ENCODE measurements around the gene SLC17A7. TPM values are rescaled to one million over a fixed set of nuclear protein-coding genes. Genes with fewer than 3 reads are reported as not detected.

SLC17A7 gene
- total RNA-seq, 4 donors from 2014 or later: 0.48 to 6.3 (median 1.0) TPM

DNA sequence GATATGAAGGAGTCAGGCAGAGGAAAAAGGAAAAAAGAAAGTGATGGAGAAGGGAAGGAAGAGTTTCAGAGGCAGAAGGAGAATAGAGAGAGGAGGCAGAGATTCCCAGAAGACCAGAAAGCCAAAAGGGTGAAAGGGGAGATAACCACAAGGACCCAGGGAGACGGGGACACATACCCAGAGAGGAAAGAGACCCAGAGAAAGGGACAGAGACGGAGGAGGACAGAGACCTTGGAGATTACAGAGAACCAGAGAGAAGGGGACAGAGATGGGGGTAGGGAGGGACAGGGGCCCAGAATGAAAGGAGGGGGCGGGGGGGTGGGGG lies 19.5 kb downstream of the SLC17A7 start:
- TF ChIP-seq, protein P1, sequence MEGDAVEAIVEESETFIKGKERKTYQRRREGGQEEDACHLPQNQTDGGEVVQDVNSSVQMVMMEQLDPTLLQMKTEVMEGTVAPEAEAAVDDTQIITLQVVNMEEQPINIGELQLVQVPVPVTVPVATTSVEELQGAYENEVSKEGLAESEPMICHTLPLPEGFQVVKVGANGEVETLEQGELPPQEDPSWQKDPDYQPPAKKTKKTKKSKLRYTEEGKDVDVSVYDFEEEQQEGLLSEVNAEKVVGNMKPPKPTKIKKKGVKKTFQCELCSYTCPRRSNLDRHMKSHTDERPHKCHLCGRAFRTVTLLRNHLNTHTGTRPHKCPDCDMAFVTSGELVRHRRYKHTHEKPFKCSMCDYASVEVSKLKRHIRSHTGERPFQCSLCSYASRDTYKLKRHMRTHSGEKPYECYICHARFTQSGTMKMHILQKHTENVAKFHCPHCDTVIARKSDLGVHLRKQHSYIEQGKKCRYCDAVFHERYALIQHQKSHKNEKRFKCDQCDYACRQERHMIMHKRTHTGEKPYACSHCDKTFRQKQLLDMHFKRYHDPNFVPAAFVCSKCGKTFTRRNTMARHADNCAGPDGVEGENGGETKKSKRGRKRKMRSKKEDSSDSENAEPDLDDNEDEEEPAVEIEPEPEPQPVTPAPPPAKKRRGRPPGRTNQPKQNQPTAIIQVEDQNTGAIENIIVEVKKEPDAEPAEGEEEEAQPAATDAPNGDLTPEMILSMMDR (IDR thresholded peaks at IDR 0.05): no peak
- no peak for ATAC-seq (ENCODE audit: low FRiP score)
- DNase-seq (ENCODE audit: low spot score): no peak

DNA sequence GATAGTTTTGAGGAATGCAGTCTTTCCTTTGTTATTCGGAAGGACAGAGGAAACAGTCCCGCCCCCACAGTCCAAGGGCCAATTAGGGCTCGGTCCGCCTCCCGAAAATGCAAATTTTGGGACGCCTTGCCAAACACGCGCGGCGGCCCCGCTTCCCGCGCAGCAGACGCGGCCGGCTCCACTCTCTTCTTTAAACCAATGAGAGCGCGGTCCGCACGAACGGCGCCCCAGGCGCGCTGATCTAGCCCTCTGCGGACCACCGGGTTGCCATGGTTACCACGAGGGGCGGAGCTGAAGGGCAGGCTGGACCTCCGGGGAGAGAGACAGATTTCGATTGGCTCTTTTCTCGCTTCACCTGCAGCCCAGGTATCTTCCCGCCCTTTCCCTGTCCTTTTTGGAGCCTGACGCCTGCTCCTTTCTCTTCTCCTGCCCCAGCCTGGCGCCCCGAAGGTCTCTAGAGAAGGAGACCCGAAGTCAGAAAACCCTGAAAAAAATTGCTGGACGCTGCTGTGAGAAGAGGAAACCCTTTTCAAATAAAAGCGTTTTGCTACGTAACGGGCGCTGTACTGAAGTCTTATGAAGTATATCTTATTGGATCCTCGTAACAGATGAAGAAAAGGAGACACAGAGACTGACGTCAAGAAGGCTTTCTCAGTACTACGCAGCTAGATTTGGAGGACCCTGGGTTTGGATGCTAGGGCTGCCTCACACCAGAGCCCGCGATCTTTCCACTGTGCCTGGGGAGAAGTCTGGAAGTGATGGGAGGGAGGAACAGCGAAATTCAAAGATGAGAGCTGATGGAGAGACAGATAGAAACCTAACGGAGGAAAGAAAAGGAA lies 20.1 kb downstream of the SLC17A7 start:
- ATAC-seq (ENCODE audit: low FRiP score) (peak; percentile 57), DNase-seq (ENCODE audit: low spot score) (peak; percentile 40)
- TF ChIP-seq, protein P1 (IDR thresholded peaks at IDR 0.05): no peak

DNA sequence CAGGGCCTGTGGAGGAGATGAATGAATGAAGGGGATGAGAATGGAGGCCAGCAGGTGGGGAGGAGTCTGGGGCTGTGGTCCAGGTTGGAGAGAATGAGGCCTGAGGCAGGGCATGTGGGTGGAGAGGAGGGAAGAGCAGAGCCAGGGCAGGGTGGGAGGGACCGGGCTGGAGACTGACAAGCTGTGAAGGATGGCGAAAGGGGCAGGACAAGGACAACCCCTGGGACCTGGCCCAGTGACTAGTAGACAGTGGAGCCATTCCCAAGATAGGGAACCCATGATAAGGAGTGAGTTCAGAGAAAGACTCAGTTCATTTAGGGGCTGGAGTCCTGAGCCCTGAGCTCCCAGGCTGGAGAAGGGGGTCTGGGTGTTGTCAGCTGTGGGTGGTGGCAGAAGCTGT lies 21.1 kb downstream of the SLC17A7 start:
- no peak for DNase-seq (ENCODE audit: low spot score)
- no peak for ATAC-seq (ENCODE audit: low FRiP score)
- TF ChIP-seq, protein P1 (IDR thresholded peaks at IDR 0.05): no peak

DNA sequence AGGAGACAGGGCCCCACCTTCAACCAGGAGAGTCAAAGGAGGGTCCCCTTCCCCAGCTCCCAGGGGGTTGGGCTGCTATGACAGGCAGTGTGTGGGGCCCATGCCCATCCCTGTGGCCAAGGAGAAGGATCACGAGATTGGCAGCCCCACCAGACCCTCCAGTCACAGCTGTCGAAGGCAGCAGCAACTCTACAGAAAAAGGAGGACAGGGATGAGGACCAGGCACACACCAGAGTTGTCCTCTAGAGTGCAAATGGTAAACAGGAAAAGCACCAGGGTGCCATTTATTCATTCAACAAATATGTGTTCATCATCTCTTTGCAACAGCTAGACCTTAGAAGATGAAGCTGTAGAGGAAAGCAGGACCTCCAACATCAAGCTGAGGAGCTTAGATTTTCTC lies 22.2 kb downstream of the SLC17A7 start:
- TF ChIP-seq, protein P1 (IDR thresholded peaks at IDR 0.05): no peak
- ATAC-seq (ENCODE audit: low FRiP score) (no peak), DNase-seq (ENCODE audit: low spot score) (no peak)

DNA sequence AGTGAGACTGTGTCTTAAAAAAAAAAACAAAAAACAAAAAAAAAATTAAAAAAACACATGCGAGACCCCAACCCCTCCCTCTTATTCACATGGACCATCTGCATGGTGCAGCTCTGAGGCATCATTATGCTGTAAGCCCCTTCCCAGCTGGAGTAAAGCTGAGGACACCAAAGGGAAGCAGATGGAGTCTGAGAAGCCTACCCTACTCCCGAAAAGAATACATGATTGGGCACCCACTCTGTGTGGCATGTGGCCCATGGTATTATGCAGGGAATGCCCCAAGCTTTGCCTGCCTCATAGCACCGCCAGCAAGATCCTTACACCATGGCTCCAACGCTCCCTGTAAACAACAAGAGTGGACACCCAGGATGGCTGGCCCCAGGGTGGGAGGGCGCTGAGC lies 22.8 kb downstream of the SLC17A7 start:
- no peak for DNase-seq (ENCODE audit: low spot score)
- no peak for ATAC-seq (ENCODE audit: low FRiP score)
- TF ChIP-seq, protein P1 (IDR thresholded peaks at IDR 0.05): no peak

DNA sequence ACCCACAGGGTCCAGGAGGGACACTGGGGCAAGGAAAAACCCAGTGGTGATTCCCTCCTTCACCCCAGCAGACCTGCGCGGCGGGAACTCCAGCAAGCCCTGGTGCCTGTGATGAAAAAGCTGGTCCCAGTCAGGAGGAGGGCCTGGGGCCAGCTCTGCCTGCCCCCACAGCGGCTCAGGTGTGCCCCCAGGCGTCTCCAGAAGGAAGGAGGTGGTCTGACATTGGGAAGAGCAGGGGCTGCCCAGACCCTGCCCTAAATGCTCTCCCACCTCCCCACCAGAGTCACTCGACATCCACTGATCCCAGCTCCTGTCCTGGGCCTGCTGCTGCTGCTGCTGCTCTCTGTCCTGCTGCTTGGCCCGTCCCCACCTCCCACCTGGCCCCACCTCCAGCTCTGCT lies 24.2 kb downstream of the SLC17A7 start:
- DNase-seq (ENCODE audit: low spot score): no peak
- TF ChIP-seq, protein P1 (IDR thresholded peaks at IDR 0.05): no peak
- ATAC-seq (ENCODE audit: low FRiP score): no peak

DNA sequence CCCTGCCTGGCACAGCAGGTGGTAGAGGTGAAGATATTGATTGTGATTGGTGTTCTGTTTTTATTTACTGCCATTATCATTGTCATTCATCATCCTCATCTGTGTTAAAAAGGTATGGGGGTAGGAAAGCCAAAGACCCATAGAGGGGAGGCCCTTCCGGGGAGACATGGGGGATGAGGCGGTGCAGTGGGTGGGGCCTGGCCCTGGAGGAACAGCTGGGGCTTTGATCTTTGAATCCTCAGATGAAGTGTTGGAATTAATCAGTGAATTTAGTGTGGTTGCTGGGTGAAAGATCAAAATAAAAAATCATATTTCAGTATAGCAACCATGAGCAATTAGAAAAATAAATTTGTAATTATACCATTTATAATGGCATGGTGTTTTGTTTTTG lies 25.5 kb downstream of the SLC17A7 start:
- no peak for DNase-seq (ENCODE audit: low spot score)
- ATAC-seq (ENCODE audit: low FRiP score): no peak
- TF ChIP-seq, protein P1 (IDR thresholded peaks at IDR 0.05): no peak
